Mucosa of stomach (tissue), 1 donor: ENCODE results near the gene RSPH1.

ENCODE experiments used
- H3K27me3 ChIP-seq: one replicate; pipeline ENCODE4 v1.7.0; 2013; ENCODE audit warnings: mild to moderate bottlenecking, low read length; ENCODE audit not compliant: control insufficient read depth, insufficient read depth
- H3K36me3 ChIP-seq: one replicate; pipeline ENCODE4 v1.7.0; 2013; ENCODE audit warnings: low read length; ENCODE audit not compliant: control insufficient read depth, insufficient read depth
- H3K4me1 ChIP-seq: one replicate; pipeline ENCODE4 v1.7.0; 2013; ENCODE audit warnings: mild to moderate bottlenecking, low read length; ENCODE audit not compliant: control insufficient read depth, insufficient read depth
- H3K4me3 ChIP-seq: one replicate; pipeline ENCODE4 v1.7.0; 2013; ENCODE audit warnings: low read length
- H3K9ac ChIP-seq: one replicate; pipeline ENCODE4 v1.7.0; 2013; ENCODE audit warnings: mild to moderate bottlenecking, low read length, moderate library complexity
- H3K9me3 ChIP-seq: one replicate; pipeline ENCODE4 v1.7.0; 2013; ENCODE audit warnings: mild to moderate bottlenecking, low read length, moderate library complexity; ENCODE audit not compliant: control insufficient read depth
- donor health status: Pancreatic carcinoma.

Gene RSPH1

GRCh38 chr21:42520628-42521253 lies 24.7 kb upstream of the RSPH1 start:
- no peak overlapping the region for H3K9ac ChIP-seq
- H3K4me1 ChIP-seq, result peaks cover 94% of the 10 kb centered on the region
- no peaks in the 10 kb centered on the region for H3K9me3 ChIP-seq
- no peaks in the 10 kb centered on the region for H3K27me3 ChIP-seq
- no peak overlapping the region for H3K4me3 ChIP-seq
- H3K36me3 ChIP-seq, result peaks cover 13% of the 10 kb centered on the region

- H3K4me3 ChIP-seq, result no peak overlapping the region
- H3K9ac ChIP-seq, result no peak overlapping the region
- peaks cover 75% of the 10 kb centered on the region for H3K4me1 ChIP-seq
- H3K36me3 ChIP-seq, result peaks cover 13% of the 10 kb centered on the region
- H3K9me3 ChIP-seq, result no peaks in the 10 kb centered on the region
- H3K27me3 ChIP-seq, result no peaks in the 10 kb centered on the region
Measured at GRCh38 chr21:42518626-42519025, 22.6 kb upstream of the RSPH1 start.

- Histone ChIP-seq H3K9ac (no peak overlapping the region), H3K4me1 (peaks cover 72% of the 10 kb centered on the region), H3K27me3 (no peaks in the 10 kb centered on the region), H3K9me3 (no peaks in the 10 kb centered on the region), H3K4me3 (no peak overlapping the region), H3K36me3 (peaks cover 13% of the 10 kb centered on the region)
Measured at GRCh38 chr21:42518215-42518614, 22.2 kb upstream of the RSPH1 start.

- H3K36me3 ChIP-seq, result peaks cover 8% of the 10 kb centered on the region
- no peaks in the 10 kb centered on the region for H3K9me3 ChIP-seq
- H3K4me1 ChIP-seq, result peaks cover 56% of the 10 kb centered on the region
- H3K27me3 ChIP-seq, result no peaks in the 10 kb centered on the region
- H3K4me3 ChIP-seq, result peak overlapping the region; percentile 47
- H3K9ac ChIP-seq, result peak overlapping the region; percentile 93
Measured at GRCh38 chr21:42515708-42516502, 19.9 kb upstream of the RSPH1 start.

GRCh38 chr21:42514883-42515228 lies 18.8 kb upstream of the RSPH1 start:
- H3K4me1 ChIP-seq, result peaks cover 47% of the 10 kb centered on the region
- peak overlapping the region; percentile 47 for H3K4me3 ChIP-seq
- peak overlapping the region; percentile 93 for H3K9ac ChIP-seq
- peaks cover 8% of the 10 kb centered on the region for H3K36me3 ChIP-seq
- H3K9me3 ChIP-seq, result no peaks in the 10 kb centered on the region
- H3K27me3 ChIP-seq, result no peaks in the 10 kb centered on the region

GRCh38 chr21:42513985-42514882 lies 18.2 kb upstream of the RSPH1 start:
- peaks cover 6% of the 10 kb centered on the region for H3K36me3 ChIP-seq
- H3K9me3 ChIP-seq, result no peaks in the 10 kb centered on the region
- H3K9ac ChIP-seq, result peak overlapping the region; percentile 93
- peak overlapping the region; percentile 47 for H3K4me3 ChIP-seq
- no peaks in the 10 kb centered on the region for H3K27me3 ChIP-seq
- peaks cover 47% of the 10 kb centered on the region for H3K4me1 ChIP-seq

- Histone ChIP-seq H3K4me3 (peak within 1 kb of the TSS; percentile 47), H3K27me3 (no peaks in the 10 kb centered on the region), H3K9me3 (no peaks in the 10 kb centered on the region), H3K9ac (peak within 1 kb of the TSS; percentile 93), H3K36me3 (no peaks in the 10 kb centered on the region), H3K4me1 (peaks cover 46% of the 10 kb centered on the region)
Measured at GRCh38 chr21:42513151-42513984, 17.3 kb upstream of the RSPH1 start, which contains the start of gene SLC37A1. Gene SLC37A1 (plus strand): TSS chr21:42513852. CDS start chr21:42518455, 4,603 bp downstream.

- no peak overlapping the region for H3K4me3 ChIP-seq
- no peaks in the 10 kb centered on the region for H3K27me3 ChIP-seq
- H3K4me1 ChIP-seq, result peaks cover 37% of the 10 kb centered on the region
- H3K36me3 ChIP-seq, result no peaks in the 10 kb centered on the region
- H3K9me3 ChIP-seq, result no peaks in the 10 kb centered on the region
- peak overlapping the region; percentile 89 for H3K9ac ChIP-seq
Measured at GRCh38 chr21:42512346-42513034, 16.5 kb upstream of the RSPH1 start.

GRCh38 chr21:42509244-42509643 lies 13.2 kb upstream of the RSPH1 start:
- Histone ChIP-seq H3K9me3 (no peaks in the 10 kb centered on the region), H3K27me3 (no peaks in the 10 kb centered on the region), H3K4me3 (no peak overlapping the region), H3K36me3 (no peaks in the 10 kb centered on the region), H3K4me1 (peaks cover 21% of the 10 kb centered on the region), H3K9ac (no peak overlapping the region)

- Histone ChIP-seq H3K4me1 (peaks cover 21% of the 10 kb centered on the region), H3K9ac (no peak overlapping the region), H3K36me3 (no peaks in the 10 kb centered on the region), H3K9me3 (no peaks in the 10 kb centered on the region), H3K27me3 (no peaks in the 10 kb centered on the region), H3K4me3 (no peak overlapping the region)
Measured at GRCh38 chr21:42508371-42508770, 12.3 kb upstream of the RSPH1 start.

GRCh38 chr21:42507418-42507817 lies 11.4 kb upstream of the RSPH1 start:
- Histone ChIP-seq H3K9ac (no peak overlapping the region), H3K9me3 (no peaks in the 10 kb centered on the region), H3K27me3 (no peaks in the 10 kb centered on the region), H3K4me1 (peaks cover 14% of the 10 kb centered on the region), H3K36me3 (no peaks in the 10 kb centered on the region), H3K4me3 (no peak overlapping the region)
